Epithelial cell of esophagus (primary cell): ENCODE data around the gene MMGT1.
A peak's percentile ranks its signal among the peaks of the same experiment; 100 is the strongest.

ENCODE experiments used
- DNase-seq: peaks from one replicate; pipeline ENCODE4 v3.0.0; 2010; ENCODE audit warnings: low read depth
- H3K4me3 ChIP-seq: 2 replicates; pipeline ENCODE4 v1.5.1; 2011; ENCODE audit warnings: mild to moderate bottlenecking, low read length, control low read depth
- CTCF ChIP-seq: IDR thresholded peaks from 2 replicates; pipeline ENCODE4 v1.5.1; 2011; ENCODE audit warnings: low read depth, mild to moderate bottlenecking, low read length, control low read depth, inconsistent platforms; ENCODE audit not compliant: insufficient read depth; ENCODE audit errors: missing control alignments

The MMGT1 gene

GRCh38 chrX:135985973-135986310 is 12.2 kb upstream of the MMGT1 start:
- no peak for TF ChIP-seq CTCF
- no peak for DNase-seq
- H3K4me3 ChIP-seq = peak overlapping the region; percentile 63

- TF ChIP-seq CTCF = no peak
- peak within 1 kb of the TSS; percentile 63 for H3K4me3 ChIP-seq
- DNase-seq = peak; percentile 62
These were observed 11.6 kb upstream of the MMGT1 start, which contains the start of gene SLC9A6 for GRCh38 chrX:135985157-135985972. SLC9A6 (plus strand) TSS chrX:135985435; CDS start chrX:135985659, 224 bp downstream.

GRCh38 chrX:135984791-135985156 is 11.0 kb upstream of the MMGT1 start:
- peak; percentile 12 for DNase-seq
- H3K4me3 ChIP-seq = peak overlapping the region; percentile 63
- no peak for TF ChIP-seq CTCF

- peak overlapping the region; percentile 63 for H3K4me3 ChIP-seq
- peak; percentile 20 for DNase-seq
These were observed 10.5 kb upstream of the MMGT1 start for GRCh38 chrX:135984256-135984655.

GRCh38 chrX:135982860-135983259 is 9.1 kb upstream of the MMGT1 start:
- H3K4me3 ChIP-seq = no peak overlapping the region
- no peak for TF ChIP-seq CTCF
- DNase-seq = peak; percentile 46

More at GRCh38 chrX:135984256-135984655, 10.5 kb upstream of the MMGT1 start:
- no peak for TF ChIP-seq CTCF

DNA sequence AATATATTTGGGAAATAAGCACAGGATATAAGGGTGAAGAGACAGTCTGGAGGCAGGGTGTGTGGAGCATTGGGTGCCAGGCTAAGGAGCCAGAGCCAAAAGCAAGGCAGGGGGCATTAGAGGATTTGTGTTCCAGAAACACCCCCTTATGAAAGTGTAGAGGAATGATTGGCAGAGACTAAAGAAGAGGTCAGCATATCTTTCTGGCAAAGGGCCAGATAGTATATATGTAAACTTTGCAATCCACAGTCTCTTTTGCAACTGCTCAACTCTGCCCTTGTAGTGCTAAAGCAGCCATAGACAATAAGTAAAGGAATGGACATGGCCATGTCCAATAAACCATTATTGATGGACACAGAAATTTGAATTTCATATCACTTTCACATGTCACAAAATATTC is 7.9 kb upstream of the MMGT1 start:
- no peak overlapping the region for H3K4me3 ChIP-seq
- no peak for TF ChIP-seq CTCF
- DNase-seq = no peak

- no peak for DNase-seq
- no peak overlapping the region for H3K4me3 ChIP-seq
- TF ChIP-seq CTCF = no peak
These were observed 7.2 kb upstream of the MMGT1 start for GRCh38 chrX:135981010-135981409.
